HepG2 (cell line): ENCODE measurements around the gene CHAF1B. TPM values are rescaled to one million over a fixed set of nuclear protein-coding genes. Genes with fewer than 3 reads are reported as not detected.

Experiments used
- ASH2L ChIP-seq: fragments of 300-600, 200-600 bp; sonication (generic); IDR thresholded peaks from 2 replicates; pipeline ENCODE4 v1.7.0; 2017; ENCODE audit warnings: low read depth, mild to moderate bottlenecking, moderate library complexity, mixed read lengths, low read length; ENCODE audit not compliant: insufficient read length
- FOXP4 ChIP-seq: sonication (generic); formaldehyde crosslinking; IDR thresholded peaks from 2 replicates; pipeline ENCODE4 v1.4.0; 2020; ENCODE audit warnings: missing genetic modification reagents
- JUND ChIP-seq: sonication (generic); formaldehyde crosslinking; IDR thresholded peaks from 2 replicates; pipeline ENCODE4 v1.8.0; 2022; ENCODE audit warnings: mild to moderate bottlenecking, missing genetic modification reagents
- KDM2A ChIP-seq: sonication (generic); formaldehyde crosslinking; IDR thresholded peaks from 2 replicates; pipeline ENCODE4 v1.4.0; 2020; ENCODE audit warnings: low read depth, missing genetic modification reagents, borderline replicate concordance
- MATR3 ChIP-seq: sonication (generic); formaldehyde crosslinking; IDR thresholded peaks from 2 replicates; pipeline ENCODE4 v1.4.0; 2020; ENCODE audit warnings: missing genetic modification reagents
- MZF1 ChIP-seq: sonication (generic); formaldehyde crosslinking; IDR thresholded peaks from 2 replicates; pipeline ENCODE4 v1.8.1; 2023; ENCODE audit warnings: mild to moderate bottlenecking, missing genetic modification reagents, borderline replicate concordance
- NONO ChIP-seq, 2 experiments: fragments of 450-650 bp in 1 of 2; sonication (generic) in 1 of 2; formaldehyde crosslinking in 1 of 2; IDR thresholded peaks in 1 of 2; conservative IDR thresholded peaks in 1 of 2; 2 replicates each; pipeline versions ENCODE4 v1.6.1 to v1.8.0; 2017 to 2022; ENCODE audit warnings: mild to moderate bottlenecking in 1 of 2, missing genetic modification reagents in 1 of 2, moderate library complexity in 1 of 2
- SPEN ChIP-seq: sonication (generic); formaldehyde crosslinking; IDR thresholded peaks from 2 replicates; pipeline ENCODE4 v1.5.1; 2020; ENCODE audit warnings: low read depth, mild to moderate bottlenecking, missing genetic modification reagents
- TFE3 ChIP-seq: IDR thresholded peaks from 2 replicates; pipeline ENCODE4 v1.6.1; 2016
- ZBTB40 ChIP-seq, 2 experiments: fragments of 450-650 bp in 1 of 2; sonication (generic) in 1 of 2; formaldehyde crosslinking in 1 of 2; IDR thresholded peaks; 2 replicates each; pipeline versions ENCODE4 v1.6.1 to v1.8.0; 2016 to 2022; ENCODE audit warnings: antibody characterized with exemption in 1 of 2, mild to moderate bottlenecking in 1 of 2, missing genetic modification reagents in 1 of 2
- ZNF180 ChIP-seq: sonication (generic); formaldehyde crosslinking; IDR thresholded peaks from 2 replicates; pipeline ENCODE4 v1.4.0; 2020; ENCODE audit warnings: low read depth, missing genetic modification reagents, borderline replicate concordance
- ZNF230 ChIP-seq: sonication (generic); formaldehyde crosslinking; IDR thresholded peaks from 2 replicates; pipeline ENCODE4 v1.4.0; 2020; ENCODE audit warnings: mild to moderate bottlenecking, missing genetic modification reagents
- ZNF235 ChIP-seq: sonication (generic); formaldehyde crosslinking; IDR thresholded peaks from 2 replicates; pipeline ENCODE4 v1.8.1; 2023; ENCODE audit warnings: mild to moderate bottlenecking, missing genetic modification reagents, borderline replicate concordance
- ZNF660 ChIP-seq: sonication (generic); formaldehyde crosslinking; IDR thresholded peaks from 2 replicates; pipeline ENCODE4 v1.5.1; 2020; ENCODE audit warnings: mild to moderate bottlenecking, low read depth, missing genetic modification reagents, borderline replicate concordance
- ZNF75D ChIP-seq: sonication (generic); formaldehyde crosslinking; IDR thresholded peaks from 2 replicates; pipeline ENCODE4 v1.8.1; 2023; ENCODE audit warnings: missing genetic modification reagents, mild to moderate bottlenecking, borderline replicate concordance
- ZNF788 ChIP-seq: sonication (generic); formaldehyde crosslinking; IDR thresholded peaks from 2 replicates; pipeline ENCODE4 v1.5.0; 2020; ENCODE audit warnings: mild to moderate bottlenecking, missing genetic modification reagents, borderline replicate concordance
- polyA plus RNA-seq, 8 experiments: library from polyadenylated mRNA; depleted of rRNA in 3 of 8; stranded (reverse) in 7 of 8; unstranded in 1 of 8; fragments of >200 nt; fragmentation: Illumina TruSeq in 4 of 8; extraction: Trizol in 4 of 8; gene quantifications; 2 replicates each; pipeline versions ENCODE4 v1.2.1 to v1.2.3, GENCODE V29; 2011 to 2016; ENCODE audit warnings: low read depth in 4 of 8, missing spikeins in 1 of 8, mixed read lengths in 1 of 8; ENCODE audit not compliant: insufficient read depth in 1 of 8
- total RNA-seq, 5 experiments: library from RNA; depleted of rRNA; stranded (reverse); fragments of >200 nt; fragmentation: Illumina TruSeq; extraction: Trizol; gene quantifications; 2 replicates each; pipeline ENCODE4 v1.2.3, GENCODE V29; 2016; ENCODE audit warnings: low read depth in 1 of 5

Gene CHAF1B
- total and polyA plus RNA-seq, 2 of the 13 experiments (the other 11 are each of a cell fraction or from before 2014, with no cell fraction given) = 5.1 to 14.1 TPM

DNA sequence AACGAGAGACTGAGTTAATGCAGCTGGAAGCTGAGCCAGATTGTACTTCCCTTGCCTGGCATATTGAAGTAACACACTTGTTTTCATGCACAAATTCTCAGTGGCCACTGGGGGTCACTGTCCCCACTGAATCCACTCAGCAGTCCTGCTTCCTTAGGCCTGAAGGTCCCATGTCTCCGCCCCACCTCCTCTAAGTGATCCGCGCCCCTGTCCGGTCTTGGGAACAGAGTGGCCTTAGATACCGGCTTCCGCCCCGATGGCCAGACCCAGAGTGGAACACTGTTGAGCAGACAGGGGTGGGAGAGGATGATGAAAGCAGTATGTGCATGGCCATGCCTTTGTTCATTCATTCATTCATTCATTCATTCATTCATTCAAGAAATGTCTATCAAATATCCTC is 34.8 kb downstream of the CHAF1B start (continued):
- TF ChIP-seq ZNF235 (CRISPR knock-in tag) (no peak), ZNF180 (no peak), ZNF788 (CRISPR knock-in tag) (0 out of 2 replicates have a peak, but pooled peaks have one; percentile 46), SPEN (no peak), KDM2A (no peak), FOXP4 (no peak), TFE3 (CRISPR knock-in tag) (no peak), ZNF660 (CRISPR knock-in tag) (no peak), JUND (CRISPR knock-in tag) (no peak), ASH2L (no peak), ZNF230 (CRISPR knock-in tag) (no peak), NONO (IDR thresholded peaks at IDR 0.05) (no peak), NONO (CRISPR knock-in tag; conservative IDR thresholded peaks at IDR 0.05) (0 out of 2 replicates have a peak, but pooled peaks have one; percentile 25), ZNF75D (no peak), MZF1 (CRISPR knock-in tag) (no peak), ZBTB40 (IDR thresholded peaks at IDR 0.05) (no peak), ZBTB40 (CRISPR knock-in tag; IDR thresholded peaks at IDR 0.05) (no peak), MATR3 (CRISPR knock-in tag) (no peak)
